Measurements from ENCODE around the gene ARG1. TPM values are rescaled to one million over a fixed set of nuclear protein-coding genes. Genes with fewer than 3 reads are reported as not detected.
"Not testable (repeated sequence)": the region's sequence is repeated elsewhere in the genome, so short reads cannot be mapped to it uniquely, and the experiment has no call there.

Gene ARG1
- total RNA-seq (2014; rRNA removed; shearing (Covaris generic)), result not detected in 2 replicates

- no peak for DNase-seq (ENCODE audit: low spot score)
Measured at GRCh38 chr6:131572686-131573415, at the start of gene ARG1. ARG1 (plus strand) TSS chr6:131573226; CDS start chr6:131573283, 57 bp downstream.

GRCh38 chr6:131523988-131524673, 48.9 kb upstream of the ARG1 start:
- DNase-seq (ENCODE audit: low spot score), result no peak

GRCh38 chr6:131524695-131525336, 48.2 kb upstream of the ARG1 start:
- DNase-seq (ENCODE audit: low spot score), result no peak

GRCh38 chr6:131530936-131531335, 42.1 kb upstream of the ARG1 start:
- DNase-seq (ENCODE audit: low spot score), result not testable (repeated sequence)

- DNase-seq (ENCODE audit: low spot score), result not testable (repeated sequence)
Measured at GRCh38 chr6:131531681-131532080, 41.3 kb upstream of the ARG1 start.

- no peak for DNase-seq (ENCODE audit: low spot score)
Measured at GRCh38 chr6:131532580-131533039, 40.4 kb upstream of the ARG1 start.

GRCh38 chr6:131538615-131539014, 34.4 kb upstream of the ARG1 start:
- not testable (repeated sequence) for DNase-seq (ENCODE audit: low spot score)

GRCh38 chr6:131545317-131545716, 27.7 kb upstream of the ARG1 start:
- DNase-seq (ENCODE audit: low spot score), result no peak

- no peak for DNase-seq (ENCODE audit: low spot score)
Measured at GRCh38 chr6:131547488-131547887, 25.5 kb upstream of the ARG1 start.

- no peak for DNase-seq (ENCODE audit: low spot score)
Measured at GRCh38 chr6:131548441-131548840, 24.6 kb upstream of the ARG1 start.

- no peak for DNase-seq (ENCODE audit: low spot score)
Measured at GRCh38 chr6:131549811-131550210, 23.2 kb upstream of the ARG1 start.

GRCh38 chr6:131551902-131552301, 21.1 kb upstream of the ARG1 start:
- DNase-seq (ENCODE audit: low spot score), result no peak

- DNase-seq (ENCODE audit: low spot score), result no peak
Measured at GRCh38 chr6:131552572-131552971, 20.5 kb upstream of the ARG1 start.

- peak; percentile 2 for DNase-seq (ENCODE audit: low spot score)
Measured at GRCh38 chr6:131555992-131556391, 17.0 kb upstream of the ARG1 start.

- DNase-seq (ENCODE audit: low spot score), result no peak
Measured at GRCh38 chr6:131558922-131559321, 14.1 kb upstream of the ARG1 start.

GRCh38 chr6:131561925-131562707, 10.9 kb upstream of the ARG1 start:
- no peak for DNase-seq (ENCODE audit: low spot score)

- DNase-seq (ENCODE audit: low spot score), result no peak
Measured at GRCh38 chr6:131565056-131565455, 8.0 kb upstream of the ARG1 start.

- no peak for DNase-seq (ENCODE audit: low spot score)
Measured at GRCh38 chr6:131568726-131569125, 4.3 kb upstream of the ARG1 start.

- no peak for DNase-seq (ENCODE audit: low spot score)
Measured at GRCh38 chr6:131574133-131574532, 1.1 kb downstream of the ARG1 start.

GRCh38 chr6:131574686-131575085, 1.7 kb downstream of the ARG1 start:
- no peak for DNase-seq (ENCODE audit: low spot score)

- DNase-seq (ENCODE audit: low spot score), result no peak
Measured at GRCh38 chr6:131575834-131576478, 2.9 kb downstream of the ARG1 start.
